ENCODE data around the gene ERG28.

Gene ERG28

DNA sequence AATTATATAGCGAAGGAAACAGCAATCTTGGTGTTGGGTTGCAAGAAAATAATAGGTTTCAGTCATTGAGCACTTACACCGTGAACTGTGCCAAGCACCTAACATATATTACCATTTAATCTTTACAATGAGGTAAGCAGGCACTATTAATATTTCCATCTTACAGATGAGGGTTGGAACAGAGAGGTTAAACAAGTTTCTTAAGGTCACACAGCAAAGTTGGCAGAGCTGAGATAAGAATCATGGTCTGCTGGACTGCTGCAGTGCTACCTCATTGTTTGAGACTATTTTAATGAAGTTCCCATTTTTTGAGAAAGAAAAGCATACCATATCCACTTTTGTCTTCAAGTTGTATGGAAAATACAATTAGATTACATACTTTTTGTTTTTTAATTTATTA is 1.7 kb downstream of the ERG28 start:
- no peak for DNase-seq (ENCODE audit: low read depth)

DNA sequence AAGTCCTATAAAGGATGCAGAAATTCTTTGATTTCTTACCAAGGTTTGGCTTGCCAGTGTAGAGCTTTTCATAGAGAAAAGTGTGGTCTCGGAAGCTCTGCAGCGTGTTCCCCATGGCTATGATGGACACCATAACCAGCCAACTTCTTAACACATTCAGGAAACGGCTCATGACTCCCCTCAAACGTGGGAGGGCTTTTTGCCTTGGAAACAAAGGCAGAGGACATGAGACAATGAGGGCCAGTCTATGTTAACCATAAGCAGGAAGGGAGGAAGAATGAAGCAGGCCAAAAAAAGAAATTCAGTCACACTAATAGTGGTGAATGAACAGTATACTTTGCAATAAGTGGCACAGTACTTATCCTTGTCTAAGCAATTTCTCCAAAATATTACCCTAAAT is 3.3 kb downstream of the ERG28 start:
- DNase-seq (ENCODE audit: low read depth) = no peak

DNA sequence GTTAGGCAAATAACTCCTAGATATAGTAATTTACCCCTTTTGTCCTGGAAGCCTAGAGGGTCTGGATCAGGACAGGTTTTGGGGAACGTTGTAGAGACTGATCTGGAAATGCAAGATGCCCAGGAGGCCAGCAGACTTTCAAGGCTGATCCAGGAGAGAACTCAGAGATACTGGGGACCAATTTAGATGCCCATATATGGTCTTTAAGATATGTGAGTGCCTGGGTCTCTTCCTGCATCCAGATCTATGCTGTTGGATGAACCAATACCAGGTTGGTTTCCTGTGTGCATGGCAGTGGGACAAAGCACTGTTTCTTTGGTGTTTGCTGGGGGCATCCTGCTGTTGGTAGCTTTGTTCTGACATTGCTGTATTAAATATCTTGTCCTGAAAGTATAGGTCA is 5.4 kb downstream of the ERG28 start:
- DNase-seq (ENCODE audit: low read depth) = no peak

DNA sequence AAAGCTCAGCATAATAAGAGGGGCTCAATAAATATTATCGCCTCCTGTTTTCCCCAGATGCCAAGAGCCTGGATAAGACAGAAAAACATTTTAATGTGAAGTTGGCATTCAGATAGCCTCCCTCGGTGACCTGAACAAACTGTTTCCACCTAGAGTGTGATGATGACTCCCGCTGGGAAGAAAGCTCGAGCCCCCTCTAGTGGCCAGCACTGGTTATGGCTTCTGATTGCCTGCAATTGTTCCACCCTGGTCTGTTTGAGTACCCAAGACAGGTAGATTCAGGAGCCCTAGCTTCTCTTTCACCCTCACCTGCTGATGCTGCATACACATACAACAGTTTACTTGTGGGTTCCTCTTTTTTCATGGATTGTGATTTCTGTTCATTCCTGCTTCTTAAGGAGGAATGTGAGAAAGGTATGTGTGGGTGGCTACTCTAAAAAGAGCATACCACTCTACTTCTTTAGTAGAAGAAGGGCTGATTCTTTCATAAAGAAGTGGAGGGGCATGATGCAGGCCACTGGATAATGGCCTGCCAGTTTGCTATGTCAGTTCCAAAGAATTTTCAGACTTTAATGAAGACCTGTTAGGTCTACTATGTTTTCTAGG is 6.4 kb downstream of the ERG28 start:
- DNase-seq (ENCODE audit: low read depth) = peak; percentile 62

DNA sequence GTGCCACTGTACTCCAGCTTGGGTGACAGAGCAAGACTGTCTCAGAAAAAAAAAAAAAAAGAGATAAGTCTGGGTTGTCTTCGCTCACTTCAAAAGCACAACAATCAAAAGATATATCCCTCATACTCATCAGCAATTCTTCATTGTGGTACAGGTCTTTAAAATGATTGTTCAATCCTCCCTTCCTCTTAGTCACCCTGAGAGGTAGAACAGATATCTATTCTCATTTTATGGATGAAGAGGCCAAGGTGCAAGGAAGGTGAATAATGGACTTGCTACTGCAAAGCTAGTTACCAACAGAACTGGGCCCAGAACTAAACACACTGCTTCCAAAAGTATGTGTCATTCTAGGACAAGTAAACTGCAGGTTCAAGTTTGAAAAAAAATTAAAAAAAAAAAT is 7.1 kb downstream of the ERG28 start:
- no peak for DNase-seq (ENCODE audit: low read depth)

DNA sequence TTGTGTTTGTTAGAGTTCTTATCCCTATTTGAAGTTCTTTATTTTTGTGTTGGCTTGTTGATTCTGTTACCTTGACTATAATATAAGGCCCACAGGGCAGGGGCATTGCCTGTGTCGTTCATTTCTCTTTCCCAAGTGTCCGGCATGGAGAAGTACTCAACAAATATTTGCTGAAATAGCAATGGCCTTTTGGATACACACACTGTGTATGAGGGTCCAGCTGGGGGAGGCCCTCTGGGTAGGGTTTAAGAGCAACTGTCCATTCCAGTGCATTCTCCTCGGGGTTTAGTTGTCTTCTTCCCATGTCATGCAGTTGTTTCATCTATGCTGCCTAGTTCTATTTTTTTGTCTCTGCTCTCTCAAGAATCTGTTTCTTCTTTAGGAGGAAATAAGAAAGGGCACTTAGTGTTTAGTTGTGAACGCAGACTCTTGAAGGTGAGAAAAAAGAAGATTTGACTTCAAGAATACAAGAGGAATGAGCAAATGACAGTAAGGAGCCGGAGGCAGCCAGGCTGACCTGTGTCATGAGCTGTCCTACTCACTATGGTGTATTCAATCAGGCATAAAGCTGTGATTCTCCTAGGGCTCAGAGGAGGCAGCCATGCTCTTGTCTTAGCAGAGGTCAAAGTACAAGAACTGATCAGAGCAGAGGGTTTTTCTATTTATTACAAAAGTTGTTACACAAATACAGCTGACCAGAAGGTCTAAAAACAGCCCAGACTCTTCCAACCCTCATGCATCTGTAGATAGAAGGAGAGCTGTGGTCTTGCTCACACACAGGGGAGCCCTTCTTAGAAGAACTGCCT is 10.2 kb downstream of the ERG28 start:
- DNase-seq (ENCODE audit: low read depth) = no peak

DNA sequence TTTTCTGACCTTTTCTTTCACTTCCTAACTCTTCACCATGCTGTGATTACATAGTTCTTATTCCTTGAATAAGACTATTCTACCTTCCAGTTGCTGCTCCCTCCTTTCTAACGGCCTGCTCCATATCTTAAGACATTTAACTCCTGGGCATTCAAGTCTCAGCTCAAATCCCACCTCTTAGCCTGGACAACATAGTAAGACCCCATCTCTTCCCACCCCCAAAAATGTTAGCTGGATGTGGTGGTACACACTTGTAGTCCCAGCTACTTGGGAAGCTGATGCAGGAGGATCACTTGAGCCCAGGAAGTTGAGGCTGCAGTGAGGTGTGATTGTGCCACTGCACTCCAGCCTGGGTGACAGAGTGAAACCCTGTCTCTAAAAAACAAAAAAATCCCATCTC is 10.9 kb downstream of the ERG28 start:
- no peak for DNase-seq (ENCODE audit: low read depth)

DNA sequence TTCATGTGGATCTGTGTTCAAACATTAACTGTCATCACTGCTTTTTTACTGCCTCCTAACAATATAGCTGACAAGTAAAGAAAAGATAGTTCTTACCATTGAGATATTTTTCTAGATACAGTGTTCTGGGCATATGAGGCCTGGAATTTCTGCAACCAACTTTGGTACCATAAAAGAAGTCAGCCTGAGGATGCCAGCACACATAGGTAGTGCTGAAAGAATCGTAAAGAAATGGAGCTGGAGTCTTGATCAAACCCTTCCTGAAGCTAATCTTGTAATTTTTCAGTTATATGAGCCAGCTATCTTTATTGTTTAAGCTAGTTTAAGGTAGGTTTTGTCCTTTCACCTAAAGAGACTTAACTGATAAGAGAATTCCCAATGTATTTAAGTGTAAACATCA is 11.3 kb downstream of the ERG28 start:
- DNase-seq (ENCODE audit: low read depth) = no peak

DNA sequence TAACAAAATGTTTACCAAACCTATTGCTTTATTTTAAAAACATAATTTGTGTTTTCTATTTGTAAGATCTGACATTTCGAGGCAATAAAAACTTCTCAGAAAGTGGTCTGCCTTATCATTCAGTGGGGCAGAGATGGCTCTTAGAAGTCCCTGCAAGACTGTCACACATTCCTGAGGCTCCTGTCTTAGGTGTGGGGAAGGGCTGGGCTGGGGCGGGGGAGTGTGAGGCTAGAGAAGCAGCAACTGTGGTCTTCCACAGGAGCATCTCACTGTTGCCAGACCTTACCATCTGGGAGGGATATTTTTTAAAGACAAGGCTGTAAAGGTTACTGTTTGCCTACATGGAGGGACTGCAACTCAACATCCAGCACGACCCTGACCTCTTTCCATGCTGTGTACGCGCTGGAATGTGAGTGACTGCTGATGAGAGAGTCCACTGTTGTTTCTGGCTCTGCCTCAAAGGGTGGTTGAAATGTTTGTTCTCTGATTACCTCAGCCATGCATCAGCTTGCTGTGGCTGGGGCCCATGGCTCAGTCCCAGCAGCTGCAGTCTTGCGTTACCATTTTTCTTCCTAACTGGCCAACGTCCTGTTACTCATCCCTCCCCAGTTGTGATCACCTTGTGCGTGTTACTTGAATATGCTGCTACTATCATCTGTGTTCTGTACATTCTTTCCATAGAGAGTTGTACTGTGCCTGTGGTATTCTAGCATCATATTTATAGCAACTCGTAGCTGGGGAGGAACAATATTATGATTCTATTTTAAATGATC is 12.4 kb downstream of the ERG28 start:
- DNase-seq (ENCODE audit: low read depth) = no peak

DNA sequence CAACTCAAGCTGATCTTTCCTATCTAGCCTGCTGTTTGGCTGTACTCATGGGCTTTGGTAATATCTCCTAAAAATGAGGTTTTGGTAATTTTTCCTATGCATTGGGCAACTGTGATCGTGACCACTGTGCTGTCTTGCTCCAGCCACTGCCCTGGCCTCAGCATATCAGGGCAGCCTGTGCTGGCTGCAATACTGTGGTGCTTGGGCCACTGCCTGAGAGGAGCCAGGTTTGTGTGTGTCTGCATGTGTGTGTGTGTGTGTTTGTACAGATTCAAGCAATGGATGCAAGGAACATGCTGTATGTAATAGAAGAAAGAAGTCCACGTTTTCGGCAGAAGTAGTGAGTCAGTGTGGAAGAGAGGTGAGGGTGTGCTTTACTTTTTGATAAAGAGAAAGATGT is 13.0 kb downstream of the ERG28 start:
- DNase-seq (ENCODE audit: low read depth) = no peak

DNA sequence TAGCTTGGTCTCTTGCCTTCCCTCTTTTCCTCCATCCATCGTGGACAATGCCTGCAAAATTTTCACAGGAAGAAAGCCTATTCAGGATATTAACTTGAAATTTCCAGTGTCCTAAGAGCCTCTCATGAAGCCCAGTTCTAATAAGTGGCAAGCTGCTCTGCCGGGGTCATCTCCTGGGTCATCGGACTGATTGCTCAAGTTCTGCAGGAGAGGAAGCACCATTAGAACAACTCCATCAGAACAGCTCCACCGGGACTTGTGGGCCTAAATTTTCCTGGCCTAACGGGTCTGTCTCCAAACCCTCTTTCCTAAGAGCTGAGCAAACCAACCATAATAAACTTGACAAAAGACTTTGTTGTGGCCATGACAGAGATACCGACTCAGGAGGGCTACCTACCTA is 13.9 kb downstream of the ERG28 start:
- DNase-seq (ENCODE audit: low read depth) = no peak

DNA sequence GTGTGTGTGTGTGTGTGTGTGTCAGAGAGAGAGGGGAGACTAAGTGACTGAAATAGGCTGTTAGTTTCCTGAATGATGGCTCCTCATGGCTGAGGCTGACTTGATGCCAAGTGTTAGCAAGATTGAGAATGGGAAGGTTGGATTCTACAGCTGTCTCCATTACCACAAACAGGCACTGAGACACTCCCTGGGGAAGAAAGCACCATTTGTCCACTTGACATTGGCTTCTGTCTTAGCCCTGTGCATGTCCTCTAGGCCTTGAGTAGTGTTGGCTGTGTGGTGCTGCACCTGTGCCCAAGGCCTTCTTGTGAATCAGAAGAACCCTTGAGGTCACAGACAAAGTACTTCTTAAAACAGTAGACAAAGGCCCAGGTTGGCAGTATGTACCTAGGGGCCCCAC is 15.6 kb downstream of the ERG28 start:
- no peak for DNase-seq (ENCODE audit: low read depth)

DNA sequence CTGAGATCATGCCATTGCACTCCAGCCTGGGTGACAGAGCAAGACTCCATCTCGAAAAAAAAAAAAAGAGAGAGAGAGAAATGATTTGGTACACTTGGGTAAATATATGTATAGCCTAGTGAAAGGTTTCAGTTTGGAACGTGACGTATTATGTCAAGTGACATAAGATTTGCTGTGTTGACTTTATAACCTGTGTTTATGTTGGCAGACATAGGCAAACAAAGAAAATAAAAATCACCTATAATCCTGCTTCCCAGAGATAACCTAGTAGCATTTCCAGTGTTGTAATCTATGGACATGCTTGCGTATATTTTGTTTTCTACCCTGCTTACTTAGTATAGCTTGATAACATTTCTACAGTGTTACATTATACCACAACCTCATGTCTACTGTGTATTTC is 16.7 kb downstream of the ERG28 start:
- DNase-seq (ENCODE audit: low read depth) = no peak

DNA sequence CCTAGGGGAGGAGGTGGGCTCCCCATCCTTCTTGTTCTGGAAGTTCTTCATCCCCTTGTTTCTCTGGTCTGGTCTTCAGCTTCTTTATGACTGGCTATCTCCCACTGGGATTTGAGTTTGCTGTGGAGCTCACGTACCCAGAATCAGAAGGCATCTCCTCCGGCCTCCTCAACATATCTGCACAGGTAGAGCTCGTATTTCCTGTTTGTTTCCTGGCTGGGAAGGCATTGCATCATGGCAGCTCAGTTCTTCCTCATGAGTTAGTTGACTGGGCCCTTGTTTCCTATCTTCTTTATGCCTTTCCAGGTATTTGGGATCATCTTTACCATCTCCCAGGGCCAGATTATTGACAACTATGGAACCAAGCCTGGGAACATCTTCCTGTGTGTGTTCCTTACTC is 19.8 kb downstream of the ERG28 start:
- no peak for DNase-seq (ENCODE audit: low read depth)

DNA sequence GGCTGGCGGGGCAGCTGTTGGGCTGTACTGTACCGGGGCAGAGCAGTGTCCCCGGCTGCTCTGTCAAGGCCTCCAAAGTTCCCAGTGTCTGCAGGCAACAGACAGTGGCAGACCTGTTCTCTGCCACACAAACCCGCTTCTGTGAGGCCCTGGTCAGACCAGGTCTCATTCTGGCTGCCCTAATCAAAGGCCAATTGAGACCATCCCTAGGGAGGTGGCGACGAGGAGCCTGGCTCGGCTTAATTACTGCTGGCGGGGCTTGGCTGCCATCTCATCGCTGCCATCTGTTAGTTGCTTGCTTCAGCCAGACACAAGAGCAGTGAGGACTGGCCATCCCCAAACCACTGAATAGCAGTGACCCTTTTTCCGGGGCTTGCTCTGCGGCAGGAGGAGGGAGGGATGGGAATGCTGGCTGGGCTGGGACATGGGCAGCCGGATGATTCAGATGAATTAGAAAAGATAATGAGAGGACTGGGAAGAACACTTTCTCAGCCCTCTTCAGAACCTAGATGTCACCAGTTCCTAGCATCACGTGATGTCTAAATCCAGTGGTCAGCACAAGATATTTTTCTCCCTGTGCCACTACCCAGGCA is 24.5 kb downstream of the ERG28 start:
- no peak for DNase-seq (ENCODE audit: low read depth)

DNA sequence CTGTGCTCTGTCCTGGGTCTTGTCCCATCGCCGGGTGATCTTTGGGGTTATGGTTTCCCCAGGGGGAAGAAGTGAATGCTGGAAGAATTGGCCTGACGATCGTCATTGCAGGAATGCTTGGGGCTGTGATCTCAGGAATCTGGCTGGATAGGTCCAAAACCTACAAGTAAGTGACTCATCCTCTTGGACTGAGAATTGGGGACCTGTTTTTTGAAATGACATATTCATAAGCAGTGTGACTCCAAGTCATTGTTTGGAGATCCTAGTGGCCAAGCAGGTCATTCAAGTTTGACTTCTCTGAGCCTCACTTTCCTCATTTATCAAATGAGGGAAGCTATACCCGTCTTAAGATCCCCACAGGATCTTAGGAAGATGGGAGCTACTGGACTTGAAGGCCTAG is 25.8 kb downstream of the ERG28 start:
- DNase-seq (ENCODE audit: low read depth) = no peak

DNA sequence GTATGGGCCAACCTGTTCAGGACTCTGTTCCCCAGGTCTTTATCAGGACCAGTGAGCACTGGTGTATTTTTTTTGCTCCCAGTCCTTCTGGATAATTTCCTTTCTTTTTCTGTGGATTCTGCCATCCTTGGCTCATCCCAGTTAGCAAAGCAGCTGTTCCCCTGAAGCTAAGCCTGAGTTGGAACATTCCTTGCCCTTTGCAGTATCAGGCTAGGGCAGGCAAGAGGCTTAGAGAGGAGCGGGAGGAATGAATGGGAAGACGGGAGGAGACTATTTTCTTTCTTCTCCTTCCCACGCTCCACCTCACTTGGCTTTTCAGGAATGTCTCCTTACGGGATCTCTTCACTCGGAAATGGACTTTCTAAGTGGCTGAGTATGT is 29.2 kb downstream of the ERG28 start:
- DNase-seq (ENCODE audit: low read depth) = no peak

DNA sequence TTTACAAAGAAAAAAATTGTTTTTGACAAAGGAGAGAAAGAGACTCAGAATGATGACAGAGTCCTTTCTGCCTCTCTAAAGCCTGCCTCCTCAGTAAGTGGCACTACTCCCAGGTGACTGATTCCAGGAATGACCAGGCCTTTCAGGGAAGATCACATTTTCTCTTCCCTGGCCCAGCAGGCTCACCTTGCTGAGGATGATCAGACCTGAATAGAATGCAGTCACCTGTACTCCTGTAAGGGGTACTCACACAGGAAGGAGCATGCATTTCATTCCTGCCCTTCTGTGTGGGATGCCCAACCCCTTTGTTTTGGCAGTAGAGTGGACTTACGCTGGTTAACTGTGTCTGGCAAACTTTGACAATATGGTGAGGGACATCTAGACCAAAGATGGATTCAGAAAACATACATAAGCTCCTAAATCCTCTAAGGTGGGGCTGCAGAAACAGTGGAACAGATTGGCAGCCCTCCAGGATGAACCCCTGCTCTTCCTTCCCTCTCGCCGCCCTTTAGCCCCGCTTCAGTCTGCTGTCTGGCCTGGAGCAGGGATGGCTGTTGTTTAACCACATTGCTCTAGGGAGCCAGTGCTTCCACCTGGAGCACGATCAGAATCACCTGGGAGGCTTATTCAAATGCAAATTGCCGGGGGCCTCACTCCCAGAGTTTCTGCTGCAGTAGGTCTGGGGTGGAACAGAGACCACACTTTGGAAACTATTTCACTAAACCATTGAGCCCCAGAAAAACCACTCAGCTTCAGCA is 29.8 kb downstream of the ERG28 start:
- no peak for DNase-seq (ENCODE audit: low read depth)

DNA sequence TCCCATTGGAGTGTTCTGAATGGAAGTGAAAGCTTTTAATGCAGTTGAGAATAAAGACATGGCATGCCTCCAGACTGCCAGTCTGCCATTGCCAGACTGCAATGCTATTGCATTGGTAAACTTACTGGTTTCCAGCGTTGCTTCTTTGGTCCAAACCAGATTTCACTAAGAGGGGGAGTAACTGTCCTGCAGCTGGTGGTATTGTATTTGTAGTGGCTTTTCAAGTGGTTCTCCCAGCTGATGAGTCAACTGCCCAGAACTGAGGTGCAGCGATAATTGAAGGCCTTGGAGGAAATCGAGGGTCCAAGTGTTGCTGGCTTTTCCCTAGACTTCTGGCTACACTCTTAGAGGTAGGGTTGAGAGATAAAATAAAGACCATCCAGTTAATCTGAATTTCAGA is 31.9 kb downstream of the ERG28 start:
- DNase-seq (ENCODE audit: low read depth) = no peak

DNA sequence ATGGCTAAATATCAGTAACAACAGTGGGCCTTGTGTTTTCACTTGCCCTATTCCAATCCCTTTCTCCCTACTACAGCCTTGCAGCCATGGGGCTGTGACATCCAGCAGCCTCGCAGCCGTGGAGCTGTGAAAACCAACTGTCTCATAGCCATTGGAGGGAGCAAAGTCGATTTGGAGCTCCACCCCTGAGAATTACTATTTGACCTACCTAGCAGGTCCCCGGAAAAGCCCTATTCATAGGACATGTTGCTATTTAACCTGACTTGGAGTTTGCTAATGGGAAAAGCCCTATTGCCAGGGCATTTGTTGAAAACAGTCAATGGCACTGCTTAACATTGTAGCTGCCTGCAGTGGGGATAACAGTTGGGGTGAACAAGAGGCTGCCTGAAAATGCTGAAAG is 33.3 kb downstream of the ERG28 start:
- DNase-seq (ENCODE audit: low read depth) = no peak

DNA sequence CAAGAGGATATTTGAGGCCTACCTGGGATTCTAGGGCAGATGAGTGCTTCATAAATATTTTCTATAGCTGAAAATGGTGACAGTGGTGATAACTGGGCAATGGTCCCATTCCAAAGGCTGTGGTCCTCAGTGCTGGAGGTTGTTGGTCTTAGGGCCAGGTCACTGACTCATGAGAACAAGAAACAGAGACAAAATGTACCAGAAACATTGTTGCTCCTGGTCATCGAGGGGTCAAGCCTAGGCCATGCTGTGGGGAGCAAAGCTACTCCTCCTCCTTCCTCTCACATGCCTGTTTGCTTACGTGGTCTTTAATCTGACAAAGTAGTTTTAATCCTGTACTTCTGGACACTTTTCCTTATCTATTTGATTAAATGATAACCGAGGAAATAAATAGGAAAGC is 33.8 kb downstream of the ERG28 start:
- DNase-seq (ENCODE audit: low read depth) = no peak

DNA sequence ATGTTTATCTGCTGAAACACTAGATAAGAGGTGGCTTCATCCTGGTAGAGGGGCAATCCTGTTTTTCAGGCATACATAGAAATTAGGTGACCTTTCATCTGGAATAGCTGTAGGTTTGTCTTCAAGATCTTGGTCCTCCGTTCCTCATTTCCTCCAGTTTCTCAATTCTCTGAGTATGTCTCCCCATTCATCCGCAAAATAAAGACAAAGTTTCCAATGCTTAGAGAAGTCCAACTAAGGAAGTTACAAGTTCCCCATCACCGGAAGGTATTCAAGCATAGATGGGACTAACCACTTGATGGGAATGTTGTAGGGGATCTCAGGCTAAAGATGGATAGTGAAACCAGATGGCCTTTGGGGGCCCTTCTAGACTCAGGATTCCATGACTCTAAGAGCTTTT is 34.3 kb downstream of the ERG28 start:
- no peak for DNase-seq (ENCODE audit: low read depth)

Data from activated T-helper 1 cell treated with Interleukin-2 at 50 U/mL for 16 hours (primary cell).